Measurements from ENCODE around the gene CLCN1.

Gene CLCN1

GRCh38 chr7:143290293-143290692 is 25.6 kb upstream of the CLCN1 start:
- H3K4me3 ChIP-seq (replicated peaks in 1 of 2; ENCODE audit: low read depth in 2 of 2, low read length in 2 of 2), result no peak overlapping the region
- no peak for DNase-seq (ENCODE audit: low read depth in 2 of 2)
- TF ChIP-seq CTCF (IDR thresholded peaks at IDR 0.05; ENCODE audit: low read depth, low read length), result no peak

DNA sequence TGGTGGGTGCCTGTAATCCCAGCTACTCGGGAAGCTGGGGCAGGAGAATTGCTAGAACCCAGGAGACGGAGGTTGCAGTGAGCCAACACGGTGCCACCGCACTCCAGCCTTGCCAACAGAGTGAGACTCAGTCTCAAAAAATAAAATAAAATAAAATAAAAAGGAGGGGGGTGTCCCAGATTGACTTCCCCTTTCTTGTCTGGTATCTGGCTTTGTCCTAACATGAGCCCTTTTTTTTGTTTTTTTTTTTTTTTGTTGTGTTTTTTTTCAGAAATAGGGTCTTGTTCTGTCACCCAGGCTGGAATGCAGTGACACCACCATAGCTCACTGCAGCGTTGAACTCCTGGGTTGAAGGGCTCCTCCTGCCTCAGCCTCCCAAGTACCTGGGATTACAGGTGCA is 23.0 kb upstream of the CLCN1 start:
- DNase-seq (ENCODE audit: low read depth in 2 of 2), result no peak
- TF ChIP-seq CTCF (IDR thresholded peaks at IDR 0.05; ENCODE audit: low read depth, low read length), result no peak

DNA sequence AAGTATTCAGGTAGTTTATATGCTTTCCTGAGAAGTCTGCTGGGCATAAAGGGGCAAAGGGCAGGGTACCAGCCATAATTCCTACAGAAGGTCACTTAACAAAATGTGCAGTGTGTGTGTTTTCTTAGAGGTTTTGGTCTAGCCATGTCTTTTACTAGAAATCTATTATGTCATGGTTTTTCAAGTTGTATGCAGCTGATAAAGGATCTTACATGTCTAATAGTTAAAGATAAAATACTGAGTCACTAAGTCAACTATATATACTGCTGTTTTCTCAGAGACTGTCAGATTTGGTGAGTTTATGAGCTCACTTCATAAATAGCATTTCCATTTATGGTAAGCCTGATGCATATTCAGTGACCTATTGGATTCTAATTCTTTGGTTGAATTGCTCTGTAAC is 20.0 kb upstream of the CLCN1 start:
- no peak overlapping the region for H3K4me3 ChIP-seq (replicated peaks in 1 of 2; ENCODE audit: low read depth in 2 of 2, low read length in 2 of 2)
- DNase-seq (ENCODE audit: low read depth in 2 of 2), result peak in 1 of 2 donors; percentile 66
- no peak for TF ChIP-seq CTCF (IDR thresholded peaks at IDR 0.05; ENCODE audit: low read depth, low read length)

More for the DNA sequence above, 23.0 kb upstream of the CLCN1 start:
- H3K4me3 ChIP-seq (replicated peaks in 1 of 2; ENCODE audit: low read depth in 2 of 2, low read length in 2 of 2), result no peak overlapping the region

DNA sequence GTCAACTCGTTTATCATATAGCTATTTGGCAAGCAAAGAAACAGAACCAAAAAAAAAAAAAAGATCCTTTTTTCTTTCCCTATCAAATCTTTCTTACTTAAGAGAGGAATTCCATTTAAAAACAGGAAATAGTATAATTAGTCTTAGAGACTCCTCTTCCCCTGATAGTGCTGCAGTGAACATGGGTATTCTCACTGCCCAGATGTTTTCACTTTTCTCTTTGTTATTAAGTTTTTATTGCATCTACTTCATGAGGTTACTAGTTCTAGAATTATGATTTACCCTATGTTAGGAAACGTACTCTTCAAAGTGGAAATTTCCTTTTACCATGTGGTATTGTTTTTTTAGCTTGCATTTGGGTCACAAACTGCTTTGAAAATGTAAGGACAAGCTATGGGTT is 19.2 kb upstream of the CLCN1 start:
- DNase-seq (ENCODE audit: low read depth in 2 of 2), result no peak
- H3K4me3 ChIP-seq (replicated peaks in 1 of 2; ENCODE audit: low read depth in 2 of 2, low read length in 2 of 2), result no peak overlapping the region
- no peak for TF ChIP-seq CTCF (IDR thresholded peaks at IDR 0.05; ENCODE audit: low read depth, low read length)

DNA sequence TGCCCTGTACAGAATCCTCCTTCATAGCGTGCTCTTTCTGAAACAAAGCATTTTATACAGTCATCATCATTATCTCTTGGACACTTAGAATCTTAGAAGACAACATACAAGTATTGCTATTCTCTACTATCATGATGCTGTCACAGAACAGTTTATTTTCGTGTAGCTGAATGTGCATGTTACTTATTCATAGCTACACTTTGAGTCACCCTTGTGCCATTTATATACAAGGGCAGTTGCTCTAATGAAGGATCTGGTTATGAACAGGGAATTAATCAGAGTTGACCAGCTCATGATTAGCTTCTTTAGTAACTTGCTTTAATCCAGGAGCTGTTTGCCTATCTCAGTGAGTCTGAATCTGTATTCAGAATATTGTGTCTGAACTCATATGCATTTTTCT is 16.6 kb upstream of the CLCN1 start:
- DNase-seq (ENCODE audit: low read depth in 2 of 2), result peak in 1 of 2 donors; percentile 47
- TF ChIP-seq CTCF (IDR thresholded peaks at IDR 0.05; ENCODE audit: low read depth, low read length), result no peak
- no peak overlapping the region for H3K4me3 ChIP-seq (replicated peaks in 1 of 2; ENCODE audit: low read depth in 2 of 2, low read length in 2 of 2)

- TF ChIP-seq CTCF (IDR thresholded peaks at IDR 0.05; ENCODE audit: low read depth, low read length), result peak; percentile 50
- no peak overlapping the region for H3K4me3 ChIP-seq (replicated peaks in 1 of 2; ENCODE audit: low read depth in 2 of 2, low read length in 2 of 2)
- peak in 1 of 2 donors; percentile 20 for DNase-seq (ENCODE audit: low read depth in 2 of 2)
Measured at GRCh38 chr7:143299840-143300239, 16.1 kb upstream of the CLCN1 start.
